Liver (tissue), 3 donors: Measurements from ENCODE around the gene ENTPD1.
"Not testable (repeated sequence)": the region's sequence is repeated elsewhere in the genome, so short reads cannot be mapped to it uniquely, and the experiment has no call there.

Source experiments
- ATF3 ChIP-seq: IDR thresholded peaks from 2 replicates; pipeline ENCODE4 v1.6.1; 2016; ENCODE audit warnings: antibody characterized with exemption
- CTCF ChIP-seq: fragments of 150-350 bp; IDR thresholded peaks from 2 replicates; pipeline ENCODE4 v1.5.1; 2017; ENCODE audit warnings: improper control_type of control experiment, low read depth, low read length; ENCODE audit not compliant: missing input control
- EGR1 ChIP-seq, 2 donors: IDR thresholded peaks; 2 replicates each; pipeline ENCODE4 v1.6.1; 2016 to 2018; ENCODE audit warnings: antibody characterized with exemption in 2 of 2, low read depth in 2 of 2
- GABPA ChIP-seq, 2 donors: IDR thresholded peaks in 1 of 2; conservative IDR thresholded peaks in 1 of 2; 2 replicates each; pipeline ENCODE4 v1.6.1; 2016; ENCODE audit warnings: antibody characterized with exemption in 2 of 2, mild to moderate bottlenecking in 1 of 2, moderate library complexity in 1 of 2
- JUND ChIP-seq, 2 donors: IDR thresholded peaks; 2 replicates each; pipeline ENCODE4 v1.6.1; 2016; ENCODE audit warnings: antibody characterized with exemption in 2 of 2
- MAX ChIP-seq: IDR thresholded peaks from 2 replicates; pipeline ENCODE4 v1.6.1; 2016; ENCODE audit warnings: antibody characterized with exemption
- NR2F2 ChIP-seq: IDR thresholded peaks from 2 replicates; pipeline ENCODE4 v1.6.1; 2016; ENCODE audit warnings: antibody characterized with exemption
- REST ChIP-seq: IDR thresholded peaks from 2 replicates; pipeline ENCODE4 v1.6.1; 2016; ENCODE audit warnings: antibody characterized with exemption, mild to moderate bottlenecking
- RXRA ChIP-seq, 2 donors: IDR thresholded peaks; 2 replicates each; pipeline ENCODE4 v1.6.1; 2017 to 2018; ENCODE audit warnings: antibody characterized with exemption in 2 of 2, mild to moderate bottlenecking in 1 of 2
- SP1 ChIP-seq: IDR thresholded peaks from 2 replicates; pipeline ENCODE4 v1.6.1; 2018; ENCODE audit warnings: antibody characterized with exemption, mild to moderate bottlenecking
- TAF1 ChIP-seq: conservative IDR thresholded peaks from 2 replicates; pipeline ENCODE4 v1.6.1; 2016; ENCODE audit warnings: antibody characterized with exemption, mild to moderate bottlenecking
- YY1 ChIP-seq: IDR thresholded peaks from 2 replicates; pipeline ENCODE4 v1.6.1; 2016; ENCODE audit warnings: antibody characterized with exemption, mild to moderate bottlenecking
- donor health status: healthy.
- donor health status: healthy.

GRCh38 chr10:95916039-95916438 lies 160.1 kb downstream of the ENTPD1 start:
- not testable (repeated sequence) for TF ChIP-seq CTCF; SP1; GABPA (IDR thresholded peaks at IDR 0.05 in 1 of 2, conservative IDR thresholded peaks at IDR 0.05 in 1 of 2); ATF3; YY1; TAF1; EGR1 (IDR thresholded peaks at IDR 0.05; ENCODE audit: low read depth in 2 of 2); MAX; RXRA (IDR thresholded peaks at IDR 0.05); JUND (IDR thresholded peaks at IDR 0.05); REST; NR2F2
